Fibroblast of the aortic adventitia (primary cell): ENCODE data around the gene KERA. TPM values are rescaled to one million over a fixed set of nuclear protein-coding genes. Genes with fewer than 3 reads are reported as not detected.
A peak's percentile ranks its signal among the peaks of the same experiment; 100 is the strongest.

Experiments used
- DNase-seq: peaks from one replicate; pipeline ENCODE4 v3.0.0-alpha.2; 2010; ENCODE audit warnings: low read depth
- H3K4me3 ChIP-seq: 2 replicates; pipeline ENCODE4 v1.5.1; 2011; ENCODE audit warnings: low read depth, mild to moderate bottlenecking, control low read depth, low read length, moderate library complexity
- total RNA-seq: library from RNA; depleted of rRNA; stranded (reverse); fragments of >200 nt; gene quantifications from 2 replicates; pipeline ENCODE4 v1.2.3, GENCODE V29; 2012; ENCODE audit warnings: low replicate concordance
- TF ChIP-seq, protein P1 (sequence below): IDR thresholded peaks from 2 replicates; pipeline ENCODE4 v1.5.1; 2011; ENCODE audit warnings: mild to moderate bottlenecking, low read length, control low read depth, inconsistent platforms; ENCODE audit not compliant: insufficient read depth

The KERA gene
- total RNA-seq, 1 donor: not detected

DNA sequence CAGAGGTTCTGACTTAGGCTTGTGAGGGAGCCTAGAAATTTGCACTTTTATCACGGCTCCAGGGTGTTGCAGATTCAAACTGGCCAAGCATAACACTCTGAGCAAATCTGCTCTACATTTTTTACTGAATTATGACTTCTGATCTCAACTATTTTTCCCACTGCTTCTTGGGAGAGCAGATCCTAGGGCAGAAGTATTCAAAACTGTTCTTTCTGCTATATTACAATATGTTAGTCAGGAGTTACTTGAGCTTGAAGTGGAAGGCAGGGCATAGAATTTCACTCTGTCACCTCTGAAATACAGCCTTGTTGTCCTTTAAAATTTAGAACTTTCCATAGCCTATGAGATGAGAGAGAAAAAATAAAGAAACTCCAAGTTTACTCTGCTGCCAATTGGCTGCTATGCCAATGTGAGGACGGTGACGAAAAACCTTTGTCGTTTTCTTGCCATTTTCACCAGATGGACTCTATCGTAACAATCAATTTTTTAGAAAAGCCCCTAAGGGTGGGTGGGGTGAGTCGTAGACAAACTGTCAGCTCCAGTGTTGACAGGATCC, 16.4 kb upstream of the KERA start:
- H3K4me3 ChIP-seq: no peak overlapping the region
- TF ChIP-seq, protein P1, sequence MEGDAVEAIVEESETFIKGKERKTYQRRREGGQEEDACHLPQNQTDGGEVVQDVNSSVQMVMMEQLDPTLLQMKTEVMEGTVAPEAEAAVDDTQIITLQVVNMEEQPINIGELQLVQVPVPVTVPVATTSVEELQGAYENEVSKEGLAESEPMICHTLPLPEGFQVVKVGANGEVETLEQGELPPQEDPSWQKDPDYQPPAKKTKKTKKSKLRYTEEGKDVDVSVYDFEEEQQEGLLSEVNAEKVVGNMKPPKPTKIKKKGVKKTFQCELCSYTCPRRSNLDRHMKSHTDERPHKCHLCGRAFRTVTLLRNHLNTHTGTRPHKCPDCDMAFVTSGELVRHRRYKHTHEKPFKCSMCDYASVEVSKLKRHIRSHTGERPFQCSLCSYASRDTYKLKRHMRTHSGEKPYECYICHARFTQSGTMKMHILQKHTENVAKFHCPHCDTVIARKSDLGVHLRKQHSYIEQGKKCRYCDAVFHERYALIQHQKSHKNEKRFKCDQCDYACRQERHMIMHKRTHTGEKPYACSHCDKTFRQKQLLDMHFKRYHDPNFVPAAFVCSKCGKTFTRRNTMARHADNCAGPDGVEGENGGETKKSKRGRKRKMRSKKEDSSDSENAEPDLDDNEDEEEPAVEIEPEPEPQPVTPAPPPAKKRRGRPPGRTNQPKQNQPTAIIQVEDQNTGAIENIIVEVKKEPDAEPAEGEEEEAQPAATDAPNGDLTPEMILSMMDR: no peak
- peak; percentile 71 for DNase-seq

DNA sequence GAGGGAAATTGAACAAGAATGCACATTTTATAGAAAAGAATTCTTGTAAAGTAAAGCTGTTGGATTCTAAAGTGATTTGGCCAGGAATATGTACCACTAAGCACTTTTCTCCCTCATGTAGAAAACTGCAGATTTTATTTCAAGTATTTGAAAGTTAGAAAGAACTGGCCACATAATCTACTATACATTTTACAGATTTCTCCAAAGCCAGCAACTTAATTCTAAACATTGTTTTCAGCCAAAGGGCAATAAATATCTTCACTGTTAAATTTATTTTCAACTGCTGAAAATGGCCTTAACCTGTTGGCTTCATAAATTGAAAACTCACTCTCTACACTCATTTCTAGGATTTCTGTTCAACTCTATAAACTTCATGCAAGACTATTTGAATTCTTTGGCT, 15.6 kb upstream of the KERA start:
- H3K4me3 ChIP-seq: no peak overlapping the region
- TF ChIP-seq, protein P1: no peak
- DNase-seq: no peak

DNA sequence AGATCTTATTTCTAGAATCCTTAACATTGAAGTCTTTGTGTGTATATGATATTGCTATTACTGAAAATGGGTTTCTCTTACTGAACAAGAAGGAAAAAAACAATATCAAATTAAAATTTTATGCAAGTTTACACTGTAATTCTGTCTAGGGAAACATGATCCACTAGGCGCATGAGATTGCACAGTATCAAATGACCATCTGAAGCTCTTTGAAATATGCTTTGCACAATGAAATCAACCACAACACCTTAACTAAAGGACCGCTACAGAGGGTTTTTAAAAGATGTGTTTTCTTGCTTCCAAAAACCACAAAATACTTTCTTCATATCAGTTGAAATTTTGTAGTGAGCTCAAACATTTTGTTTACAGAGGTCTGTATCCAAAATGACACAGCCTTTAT, 15.1 kb upstream of the KERA start:
- TF ChIP-seq, protein P1: no peak
- H3K4me3 ChIP-seq: no peak overlapping the region
- DNase-seq: no peak

DNA sequence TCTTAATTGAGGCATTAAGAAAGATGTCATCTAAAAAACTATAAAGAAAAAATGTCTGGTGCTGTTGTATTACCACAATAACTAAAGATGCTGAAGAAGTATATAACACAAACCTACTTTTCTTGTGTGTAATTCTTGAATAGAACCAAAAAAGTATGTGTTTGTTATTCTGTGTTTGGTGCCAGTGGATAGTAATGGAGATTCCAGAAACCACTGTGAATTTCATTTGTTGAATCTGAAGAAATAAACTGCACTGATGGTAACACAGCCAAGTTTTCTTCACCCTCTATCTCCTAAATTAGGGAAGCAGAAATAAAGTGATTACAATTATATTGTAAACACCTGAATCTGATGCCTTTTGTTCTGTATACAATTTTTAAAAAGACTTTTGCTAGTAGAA, 13.1 kb upstream of the KERA start:
- TF ChIP-seq, protein P1: no peak
- no peak overlapping the region for H3K4me3 ChIP-seq
- no peak for DNase-seq

DNA sequence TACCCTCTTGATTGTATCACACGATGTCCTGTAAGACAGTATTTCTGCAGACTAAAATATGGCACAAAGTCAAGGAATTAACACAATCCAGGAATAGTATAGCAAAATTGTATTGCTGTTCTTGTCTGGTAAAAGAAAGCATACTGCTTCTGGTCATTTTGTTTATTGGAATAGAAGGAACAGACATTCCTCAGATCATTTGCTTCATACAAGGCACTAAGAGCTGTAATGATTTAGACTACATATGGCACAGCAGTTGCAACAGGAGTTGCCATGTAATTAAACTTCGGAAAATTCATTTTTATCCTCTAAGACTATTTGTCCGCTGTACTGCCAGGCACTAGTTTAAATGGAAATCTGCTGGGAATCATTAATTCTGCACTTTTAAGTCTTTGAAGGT, 7.6 kb upstream of the KERA start:
- TF ChIP-seq, protein P1: no peak

DNA sequence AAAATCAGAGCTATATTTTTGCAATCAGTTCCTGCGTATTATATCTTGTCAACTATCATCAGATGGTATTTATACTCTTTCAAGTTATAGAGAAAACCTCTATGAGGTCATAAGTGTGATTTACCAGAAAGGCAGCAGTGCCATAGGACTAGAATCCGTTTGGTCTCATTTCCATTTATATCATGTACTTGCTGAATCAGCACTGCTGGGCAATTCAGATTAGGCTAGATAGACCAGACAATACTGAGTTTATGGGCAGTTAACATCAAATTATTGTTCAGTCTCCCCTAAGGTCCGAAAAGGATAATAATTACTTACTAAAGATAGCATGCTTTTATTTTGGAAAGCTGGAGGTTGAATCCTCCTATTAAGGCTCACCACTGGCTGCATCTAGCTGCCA, 6.8 kb upstream of the KERA start:
- no peak overlapping the region for H3K4me3 ChIP-seq
- TF ChIP-seq, protein P1: no peak
- DNase-seq: no peak

More for the DNA sequence above, 7.6 kb upstream of the KERA start:
- H3K4me3 ChIP-seq: no peak overlapping the region
- DNase-seq: no peak

DNA sequence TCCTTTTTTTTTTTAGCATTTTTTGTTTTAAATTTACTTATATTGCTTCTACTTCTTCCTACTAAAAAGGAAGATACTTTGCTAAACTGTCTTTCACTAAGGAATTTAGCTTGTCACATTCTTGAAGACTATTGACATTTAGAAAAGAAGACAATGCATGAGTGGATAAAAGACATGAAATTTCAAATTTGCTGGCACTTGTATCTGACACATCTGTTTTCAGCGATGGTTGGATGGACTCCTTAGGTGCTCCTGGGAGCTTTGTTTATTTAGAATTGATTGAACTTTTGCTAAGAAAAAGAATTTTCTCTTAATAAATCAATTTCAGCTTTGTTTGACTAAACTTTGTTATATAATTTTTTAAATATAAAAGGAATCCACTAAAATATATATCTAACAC, 3.3 kb upstream of the KERA start:
- TF ChIP-seq, protein P1: no peak
- no peak overlapping the region for H3K4me3 ChIP-seq

More for the DNA sequence above, 3.3 kb upstream of the KERA start:
- DNase-seq: no peak
